Measurements from ENCODE around the gene SIX2. TPM values are rescaled to one million over a fixed set of nuclear protein-coding genes. Genes with fewer than 3 reads are reported as not detected.

The SIX2 gene
- total RNA-seq, 1 donor from 2014 or later, result not detected

DNA sequence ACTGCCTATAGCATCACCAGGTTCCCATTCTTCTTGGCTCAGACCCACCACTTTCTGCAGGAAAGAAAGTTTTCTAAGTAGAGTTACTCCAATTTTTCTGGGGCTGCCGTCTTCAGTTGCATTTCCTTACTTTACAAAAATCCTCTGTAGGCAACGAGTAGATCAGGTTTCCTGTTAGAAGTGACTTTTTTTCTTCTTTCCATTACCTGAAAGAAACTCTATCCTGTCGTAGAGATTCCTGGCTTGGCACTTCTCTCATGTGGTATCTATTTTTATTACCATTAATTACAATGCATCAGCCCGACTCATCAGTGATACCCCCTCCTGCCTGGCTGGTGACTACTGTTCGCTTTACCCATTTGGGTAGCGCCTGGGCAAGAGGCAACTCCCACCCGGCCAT, 5.6 kb upstream of the SIX2 start:
- H3K27me3 Mint-ChIP-seq (ENCODE audit: insufficient read depth, low read depth), result peaks cover 57% of the 10 kb centered on the region
- no peaks in the 10 kb centered on the region for H3K36me3 ChIP-seq
- no peaks in the 10 kb centered on the region for H3K9me3 ChIP-seq (ENCODE audit: low read depth)
- TF ChIP-seq EZH2 (IDR thresholded peaks at IDR 0.05), result no peak
- TF ChIP-seq, protein P1, sequence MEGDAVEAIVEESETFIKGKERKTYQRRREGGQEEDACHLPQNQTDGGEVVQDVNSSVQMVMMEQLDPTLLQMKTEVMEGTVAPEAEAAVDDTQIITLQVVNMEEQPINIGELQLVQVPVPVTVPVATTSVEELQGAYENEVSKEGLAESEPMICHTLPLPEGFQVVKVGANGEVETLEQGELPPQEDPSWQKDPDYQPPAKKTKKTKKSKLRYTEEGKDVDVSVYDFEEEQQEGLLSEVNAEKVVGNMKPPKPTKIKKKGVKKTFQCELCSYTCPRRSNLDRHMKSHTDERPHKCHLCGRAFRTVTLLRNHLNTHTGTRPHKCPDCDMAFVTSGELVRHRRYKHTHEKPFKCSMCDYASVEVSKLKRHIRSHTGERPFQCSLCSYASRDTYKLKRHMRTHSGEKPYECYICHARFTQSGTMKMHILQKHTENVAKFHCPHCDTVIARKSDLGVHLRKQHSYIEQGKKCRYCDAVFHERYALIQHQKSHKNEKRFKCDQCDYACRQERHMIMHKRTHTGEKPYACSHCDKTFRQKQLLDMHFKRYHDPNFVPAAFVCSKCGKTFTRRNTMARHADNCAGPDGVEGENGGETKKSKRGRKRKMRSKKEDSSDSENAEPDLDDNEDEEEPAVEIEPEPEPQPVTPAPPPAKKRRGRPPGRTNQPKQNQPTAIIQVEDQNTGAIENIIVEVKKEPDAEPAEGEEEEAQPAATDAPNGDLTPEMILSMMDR (IDR thresholded peaks at IDR 0.05), result no peak
- TF ChIP-seq EZH2phosphoT487 (IDR thresholded peaks at IDR 0.05), result no peak
- H4K20me1 ChIP-seq (ENCODE audit: low read depth), result peaks cover 28% of the 10 kb centered on the region
- H3K9me3 Mint-ChIP-seq, result no peaks in the 10 kb centered on the region
- no peaks in the 10 kb centered on the region for H3K79me2 ChIP-seq (ENCODE audit: low read depth)
- peaks cover 23% of the 10 kb centered on the region for H3K4me1 Mint-ChIP-seq
- peaks cover 30% of the 10 kb centered on the region for H3K4me1 ChIP-seq
- H3K27ac ChIP-seq, result no peak overlapping the region
- peak overlapping the region; percentile 96 for H2AFZ ChIP-seq (replicated peaks)
- no peaks in the 10 kb centered on the region for H3K36me3 Mint-ChIP-seq
- H3K4me3 ChIP-seq, result peak overlapping the region; percentile 58
- no peak overlapping the region for H3K9ac ChIP-seq
- H3K27ac Mint-ChIP-seq, result no peak overlapping the region
- DNase-seq (ENCODE audit: low spot score), result no peak
- peak overlapping the region; percentile 84 for H3K4me3 Mint-ChIP-seq
- H3F3A ChIP-seq (ENCODE audit: low read depth), result peaks cover 37% of the 10 kb centered on the region
- H3K27me3 ChIP-seq, result peaks cover 76% of the 10 kb centered on the region
- peak overlapping the region; percentile 81 for H3K4me2 ChIP-seq

DNA sequence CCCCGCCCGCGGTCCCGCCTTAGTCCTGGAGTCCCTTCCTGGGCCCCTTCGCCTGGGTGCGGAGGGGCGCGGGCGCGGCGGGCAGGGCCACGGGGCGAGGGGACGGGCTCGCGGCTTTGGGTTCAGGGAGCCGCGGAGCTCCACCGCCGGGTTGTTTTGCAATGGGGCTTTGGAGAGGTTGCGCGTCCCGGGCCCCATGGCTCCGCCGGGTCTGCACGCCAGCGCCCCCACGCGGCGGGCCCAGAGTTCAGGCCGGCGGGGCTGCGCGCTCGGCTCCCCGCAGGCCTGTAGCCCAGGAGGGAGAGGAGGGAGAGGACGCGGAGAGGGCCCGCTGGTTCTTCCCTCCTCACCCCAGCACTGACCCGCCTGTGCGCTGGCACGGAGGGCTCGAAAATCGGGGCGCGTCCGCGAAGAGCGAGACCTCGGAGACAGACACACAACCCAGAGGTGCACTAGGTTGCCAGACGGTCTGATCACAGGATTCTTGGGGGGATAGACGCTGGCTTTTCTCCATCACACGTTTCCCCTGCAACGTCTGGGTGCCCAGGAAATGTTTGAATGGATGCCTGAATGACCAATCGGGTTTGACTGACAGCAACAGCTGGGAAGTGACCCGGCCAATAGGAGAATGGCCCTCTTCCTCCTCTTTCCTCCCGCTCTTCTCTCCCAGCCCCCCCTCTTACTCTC, 4.9 kb upstream of the SIX2 start:
- H3K9me3 Mint-ChIP-seq, result no peaks in the 10 kb centered on the region
- DNase-seq (ENCODE audit: low spot score), result peak; percentile 89
- H3K4me3 Mint-ChIP-seq, result peak overlapping the region; percentile 84
- no peak for TF ChIP-seq EZH2 (IDR thresholded peaks at IDR 0.05)
- TF ChIP-seq, protein P1 (IDR thresholded peaks at IDR 0.05), result peak; percentile 84
- TF ChIP-seq EZH2phosphoT487 (IDR thresholded peaks at IDR 0.05), result no peak
- H3K9ac ChIP-seq, result no peak overlapping the region
- no peak overlapping the region for H3K27ac Mint-ChIP-seq
- peaks cover 40% of the 10 kb centered on the region for H3F3A ChIP-seq (ENCODE audit: low read depth)
- H3K4me1 Mint-ChIP-seq, result peaks cover 23% of the 10 kb centered on the region
- H3K4me3 ChIP-seq, result peak overlapping the region; percentile 58
- peaks cover 62% of the 10 kb centered on the region for H3K27me3 Mint-ChIP-seq (ENCODE audit: insufficient read depth, low read depth)
- H3K9me3 ChIP-seq (ENCODE audit: low read depth), result no peaks in the 10 kb centered on the region
- H3K36me3 Mint-ChIP-seq, result no peaks in the 10 kb centered on the region
- no peak overlapping the region for H3K27ac ChIP-seq
- no peaks in the 10 kb centered on the region for H3K36me3 ChIP-seq
- H3K79me2 ChIP-seq (ENCODE audit: low read depth), result no peaks in the 10 kb centered on the region
- peaks cover 81% of the 10 kb centered on the region for H3K27me3 ChIP-seq
- H2AFZ ChIP-seq (replicated peaks), result peak overlapping the region; percentile 96
- peaks cover 28% of the 10 kb centered on the region for H4K20me1 ChIP-seq (ENCODE audit: low read depth)
- peaks cover 30% of the 10 kb centered on the region for H3K4me1 ChIP-seq
- peak overlapping the region; percentile 81 for H3K4me2 ChIP-seq

DNA sequence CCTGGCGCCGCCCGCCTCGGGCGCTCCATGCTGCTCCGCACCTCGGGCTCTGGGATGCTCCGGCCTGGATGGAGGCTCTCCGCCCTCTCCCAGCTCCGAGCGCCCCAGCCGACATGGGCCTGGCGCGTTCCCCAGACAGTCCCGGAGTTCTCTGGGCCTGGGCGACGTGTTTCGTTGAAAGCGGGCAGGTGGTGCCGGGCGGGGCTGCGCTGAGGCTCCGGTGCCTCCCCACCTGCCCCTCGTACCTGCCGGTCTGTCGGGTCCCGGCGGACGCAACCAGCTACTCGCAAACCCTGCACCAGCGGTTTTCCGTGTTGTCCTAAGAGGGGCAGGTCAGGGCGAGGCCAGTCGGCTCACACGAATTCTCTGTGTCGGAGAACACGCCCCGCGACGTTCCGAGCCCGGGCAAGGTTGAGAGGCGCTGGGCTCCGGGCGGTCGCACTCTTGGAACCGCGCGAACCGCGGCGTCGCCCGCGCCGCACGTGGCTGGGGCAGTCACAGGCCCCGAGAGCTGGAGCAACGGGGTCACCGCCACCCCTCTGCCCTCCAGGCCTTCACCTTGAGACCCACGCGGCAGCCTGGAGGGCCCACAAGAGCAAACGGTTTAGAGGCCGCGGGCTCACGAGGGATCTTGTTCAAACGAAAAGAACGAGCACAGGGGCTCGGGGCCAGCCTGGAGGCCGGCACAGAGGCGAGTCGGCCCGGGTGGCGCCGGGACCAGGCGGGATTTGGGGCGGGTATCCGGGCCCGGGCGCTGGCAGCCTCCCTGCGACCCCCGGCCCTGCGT, 4.2 kb upstream of the SIX2 start:
- Mint-ChIP-seq H3K9me3 (no peaks in the 10 kb centered on the region), H3K36me3 (no peaks in the 10 kb centered on the region), H3K27me3 (ENCODE audit: insufficient read depth, low read depth) (peaks cover 65% of the 10 kb centered on the region), H3K27ac (no peak overlapping the region), H3K4me3 (no peak overlapping the region), H3K4me1 (peaks cover 23% of the 10 kb centered on the region)
- Histone ChIP-seq H3K27me3 (peaks cover 88% of the 10 kb centered on the region), H3K9ac (no peak overlapping the region), H3K79me2 (ENCODE audit: low read depth) (no peaks in the 10 kb centered on the region), H3K36me3 (no peaks in the 10 kb centered on the region), H3K27ac (no peak overlapping the region), H3F3A (ENCODE audit: low read depth) (peaks cover 40% of the 10 kb centered on the region), H3K9me3 (ENCODE audit: low read depth) (no peaks in the 10 kb centered on the region), H3K4me2 (peak overlapping the region; percentile 81), H3K4me1 (peaks cover 35% of the 10 kb centered on the region), H2AFZ (replicated peaks) (peak overlapping the region; percentile 96), H4K20me1 (ENCODE audit: low read depth) (peaks cover 34% of the 10 kb centered on the region), H3K4me3 (peak overlapping the region; percentile 58)
- DNase-seq (ENCODE audit: low spot score), result peak; percentile 59
- TF ChIP-seq, protein P1 (IDR thresholded peaks at IDR 0.05), result no peak
- TF ChIP-seq EZH2phosphoT487 (IDR thresholded peaks at IDR 0.05) (peak; percentile 99), EZH2 (IDR thresholded peaks at IDR 0.05) (peak; percentile 100)

All from neural progenitor cell (in vitro differentiated cells).